H1 (cell line): ENCODE results near the gene ARHGAP4. TPM values are rescaled to one million over a fixed set of nuclear protein-coding genes. Genes with fewer than 3 reads are reported as not detected.

Experiments used
- SUZ12 ChIP-seq: fragments of 200-600 bp; sonication (generic); IDR thresholded peaks from 2 replicates; pipeline ENCODE4 v1.6.1; 2012; ENCODE audit warnings: mild to moderate bottlenecking, inconsistent platforms, low read length, moderate library complexity, mixed read lengths
- polyA plus RNA-seq, 7 experiments: library from polyadenylated mRNA; depleted of rRNA in 3 of 7; stranded (reverse) in 5 of 7; unstranded in 2 of 7; fragments of >200 nt in 5 of 7; fragments of 200-250 nt in 2 of 7; gene quantifications; 1 replicate in 5 of 7; 2 replicates in 1 of 7; 4 replicates in 1 of 7; pipeline versions ENCODE4 v1.2.1 to v1.2.3, GENCODE V29; 2011 to 2013; ENCODE audit warnings: missing spikeins in 2 of 7, mixed read lengths in 2 of 7
- total RNA-seq: library from RNA; stranded (reverse); fragmentation: NEBNext Ultra II Directional; extraction: Animal tissue kit (Norgen Biotek cat#: 25700); gene quantifications from 2 replicates; pipeline ENCODE4 v1.2.1, GENCODE V29; 2021
- TF ChIP-seq, protein P1 (sequence below): fragments of 300-600 bp; sonication (generic); IDR thresholded peaks from 2 replicates; pipeline ENCODE4 v1.7.1; 2012; ENCODE audit warnings: low read length, moderate library complexity, mild to moderate bottlenecking, inconsistent platforms; ENCODE audit not compliant: insufficient replicate concordance

ARHGAP4 gene
- total and polyA plus RNA-seq, 2 of the 8 experiments (the other 6 are each of a cell fraction or from before 2014, with no cell fraction given): 23.9 to 26.0 TPM

DNA sequence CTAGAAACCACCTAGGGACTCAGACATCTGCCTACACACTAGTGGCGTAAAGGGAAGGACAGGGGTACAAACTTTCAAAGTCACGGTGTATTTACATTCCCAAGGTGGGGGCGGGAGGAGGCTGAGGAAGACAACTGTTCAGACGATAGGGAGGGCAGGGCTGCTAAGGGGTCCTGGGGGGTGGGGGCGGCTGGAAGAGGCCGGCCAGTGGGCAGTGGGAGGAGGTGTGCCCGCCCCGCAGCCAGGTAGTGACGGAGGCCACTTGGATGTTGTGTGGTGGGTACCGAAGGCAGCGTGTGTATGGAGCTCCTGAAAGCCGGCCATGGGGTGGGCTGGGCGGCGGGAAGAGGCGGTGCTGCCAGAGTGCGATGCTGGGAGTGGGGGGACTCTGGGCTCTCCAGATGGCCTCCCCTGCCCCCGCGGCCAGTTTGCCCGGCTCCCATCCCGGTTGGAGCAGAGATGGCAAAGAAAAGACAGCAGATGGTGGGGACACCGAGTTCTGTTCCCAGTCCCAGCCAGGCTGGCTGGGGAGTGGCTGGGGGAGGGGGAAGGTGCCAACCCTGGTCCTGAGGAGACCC, 64.2 kb downstream of the ARHGAP4 start (continued):
- TF ChIP-seq, protein P1, sequence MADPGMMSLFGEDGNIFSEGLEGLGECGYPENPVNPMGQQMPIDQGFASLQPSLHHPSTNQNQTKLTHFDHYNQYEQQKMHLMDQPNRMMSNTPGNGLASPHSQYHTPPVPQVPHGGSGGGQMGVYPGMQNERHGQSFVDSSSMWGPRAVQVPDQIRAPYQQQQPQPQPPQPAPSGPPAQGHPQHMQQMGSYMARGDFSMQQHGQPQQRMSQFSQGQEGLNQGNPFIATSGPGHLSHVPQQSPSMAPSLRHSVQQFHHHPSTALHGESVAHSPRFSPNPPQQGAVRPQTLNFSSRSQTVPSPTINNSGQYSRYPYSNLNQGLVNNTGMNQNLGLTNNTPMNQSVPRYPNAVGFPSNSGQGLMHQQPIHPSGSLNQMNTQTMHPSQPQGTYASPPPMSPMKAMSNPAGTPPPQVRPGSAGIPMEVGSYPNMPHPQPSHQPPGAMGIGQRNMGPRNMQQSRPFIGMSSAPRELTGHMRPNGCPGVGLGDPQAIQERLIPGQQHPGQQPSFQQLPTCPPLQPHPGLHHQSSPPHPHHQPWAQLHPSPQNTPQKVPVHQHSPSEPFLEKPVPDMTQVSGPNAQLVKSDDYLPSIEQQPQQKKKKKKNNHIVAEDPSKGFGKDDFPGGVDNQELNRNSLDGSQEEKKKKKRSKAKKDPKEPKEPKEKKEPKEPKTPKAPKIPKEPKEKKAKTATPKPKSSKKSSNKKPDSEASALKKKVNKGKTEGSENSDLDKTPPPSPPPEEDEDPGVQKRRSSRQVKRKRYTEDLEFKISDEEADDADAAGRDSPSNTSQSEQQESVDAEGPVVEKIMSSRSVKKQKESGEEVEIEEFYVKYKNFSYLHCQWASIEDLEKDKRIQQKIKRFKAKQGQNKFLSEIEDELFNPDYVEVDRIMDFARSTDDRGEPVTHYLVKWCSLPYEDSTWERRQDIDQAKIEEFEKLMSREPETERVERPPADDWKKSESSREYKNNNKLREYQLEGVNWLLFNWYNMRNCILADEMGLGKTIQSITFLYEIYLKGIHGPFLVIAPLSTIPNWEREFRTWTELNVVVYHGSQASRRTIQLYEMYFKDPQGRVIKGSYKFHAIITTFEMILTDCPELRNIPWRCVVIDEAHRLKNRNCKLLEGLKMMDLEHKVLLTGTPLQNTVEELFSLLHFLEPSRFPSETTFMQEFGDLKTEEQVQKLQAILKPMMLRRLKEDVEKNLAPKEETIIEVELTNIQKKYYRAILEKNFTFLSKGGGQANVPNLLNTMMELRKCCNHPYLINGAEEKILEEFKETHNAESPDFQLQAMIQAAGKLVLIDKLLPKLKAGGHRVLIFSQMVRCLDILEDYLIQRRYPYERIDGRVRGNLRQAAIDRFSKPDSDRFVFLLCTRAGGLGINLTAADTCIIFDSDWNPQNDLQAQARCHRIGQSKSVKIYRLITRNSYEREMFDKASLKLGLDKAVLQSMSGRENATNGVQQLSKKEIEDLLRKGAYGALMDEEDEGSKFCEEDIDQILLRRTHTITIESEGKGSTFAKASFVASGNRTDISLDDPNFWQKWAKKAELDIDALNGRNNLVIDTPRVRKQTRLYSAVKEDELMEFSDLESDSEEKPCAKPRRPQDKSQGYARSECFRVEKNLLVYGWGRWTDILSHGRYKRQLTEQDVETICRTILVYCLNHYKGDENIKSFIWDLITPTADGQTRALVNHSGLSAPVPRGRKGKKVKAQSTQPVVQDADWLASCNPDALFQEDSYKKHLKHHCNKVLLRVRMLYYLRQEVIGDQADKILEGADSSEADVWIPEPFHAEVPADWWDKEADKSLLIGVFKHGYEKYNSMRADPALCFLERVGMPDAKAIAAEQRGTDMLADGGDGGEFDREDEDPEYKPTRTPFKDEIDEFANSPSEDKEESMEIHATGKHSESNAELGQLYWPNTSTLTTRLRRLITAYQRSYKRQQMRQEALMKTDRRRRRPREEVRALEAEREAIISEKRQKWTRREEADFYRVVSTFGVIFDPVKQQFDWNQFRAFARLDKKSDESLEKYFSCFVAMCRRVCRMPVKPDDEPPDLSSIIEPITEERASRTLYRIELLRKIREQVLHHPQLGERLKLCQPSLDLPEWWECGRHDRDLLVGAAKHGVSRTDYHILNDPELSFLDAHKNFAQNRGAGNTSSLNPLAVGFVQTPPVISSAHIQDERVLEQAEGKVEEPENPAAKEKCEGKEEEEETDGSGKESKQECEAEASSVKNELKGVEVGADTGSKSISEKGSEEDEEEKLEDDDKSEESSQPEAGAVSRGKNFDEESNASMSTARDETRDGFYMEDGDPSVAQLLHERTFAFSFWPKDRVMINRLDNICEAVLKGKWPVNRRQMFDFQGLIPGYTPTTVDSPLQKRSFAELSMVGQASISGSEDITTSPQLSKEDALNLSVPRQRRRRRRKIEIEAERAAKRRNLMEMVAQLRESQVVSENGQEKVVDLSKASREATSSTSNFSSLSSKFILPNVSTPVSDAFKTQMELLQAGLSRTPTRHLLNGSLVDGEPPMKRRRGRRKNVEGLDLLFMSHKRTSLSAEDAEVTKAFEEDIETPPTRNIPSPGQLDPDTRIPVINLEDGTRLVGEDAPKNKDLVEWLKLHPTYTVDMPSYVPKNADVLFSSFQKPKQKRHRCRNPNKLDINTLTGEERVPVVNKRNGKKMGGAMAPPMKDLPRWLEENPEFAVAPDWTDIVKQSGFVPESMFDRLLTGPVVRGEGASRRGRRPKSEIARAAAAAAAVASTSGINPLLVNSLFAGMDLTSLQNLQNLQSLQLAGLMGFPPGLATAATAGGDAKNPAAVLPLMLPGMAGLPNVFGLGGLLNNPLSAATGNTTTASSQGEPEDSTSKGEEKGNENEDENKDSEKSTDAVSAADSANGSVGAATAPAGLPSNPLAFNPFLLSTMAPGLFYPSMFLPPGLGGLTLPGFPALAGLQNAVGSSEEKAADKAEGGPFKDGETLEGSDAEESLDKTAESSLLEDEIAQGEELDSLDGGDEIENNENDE: no peak
- no peak for TF ChIP-seq SUZ12
